Measurements from ENCODE around the gene KLC1. TPM values are rescaled to one million over a fixed set of nuclear protein-coding genes. Genes with fewer than 3 reads are reported as not detected.

The KLC1 gene
- total RNA-seq, 5 donors from 2014 or later (not counting 1 experiment from before 2014, with no cell fraction given) = 177 to 241 (median 219) TPM

DNA sequence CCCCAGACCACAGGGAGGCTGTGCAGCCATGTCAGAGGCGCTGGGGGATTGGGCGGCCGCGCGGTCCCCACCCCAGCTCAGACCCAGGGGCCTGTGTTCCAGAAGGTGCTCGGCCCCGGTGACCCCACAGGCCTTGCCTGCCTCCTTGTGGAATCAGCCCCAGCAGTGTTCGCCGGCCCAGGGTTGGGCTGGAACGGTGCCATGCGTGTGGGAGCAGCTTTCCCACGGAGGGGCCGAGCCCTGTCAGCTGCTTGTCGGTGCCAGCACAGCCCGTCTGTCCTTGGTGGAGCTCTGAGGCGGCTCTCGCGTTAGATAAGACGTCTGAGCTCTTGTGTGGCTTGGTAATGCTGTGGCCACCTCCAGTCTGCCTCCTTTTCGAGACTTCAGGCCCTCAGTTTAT lies 95.1 kb downstream of the KLC1 start:
- H3K4me1 Mint-ChIP-seq = peaks cover 7 to 17% (median 12%) of the 10 kb centered on the region in 3 donors
- CTCF ChIA-PET = no interaction called here
- ATAC-seq (replicated peaks in 1 of 4) (peak in 1 of 4 experiments; percentile 14), DNase-seq (no peak)
- WGBS (ENCODE audit: insufficient coverage) = 95% methylated on average over 19 of the region's 20 CpGs
- peaks cover 8% of the 10 kb centered on the region for H3K36me3 Mint-ChIP-seq
- POLR2A ChIA-PET = no interaction called here
- no peak overlapping the region for H3K27ac Mint-ChIP-seq
- H3K9me3 Mint-ChIP-seq = no peaks in the 10 kb centered on the region
- H3K36me3 ChIP-seq (ENCODE audit: control insufficient read depth in 2 of 2, extremely low read depth in 1 of 2, insufficient read depth in 1 of 2, low read length in 1 of 2) = peaks cover 5 to 12% of the 10 kb centered on the region in 2 donors
- H3K4me1 ChIP-seq (ENCODE audit: control insufficient read depth in 1 of 2, extremely low read depth in 1 of 2, insufficient read depth in 2 of 2, low read length in 2 of 2) = peaks cover 0 to 6% of the 10 kb centered on the region in 2 experiments
- H3K27ac ChIP-seq (ENCODE audit: low read length) = no peak overlapping the region
- no peak overlapping the region for H3K4me3 ChIP-seq (ENCODE audit: control insufficient read depth in 1 of 2, extremely low read depth in 1 of 2, low read length in 1 of 2)
- H3K4me3 Mint-ChIP-seq = no peak overlapping the region
- no peaks in the 10 kb centered on the region for H3K27me3 ChIP-seq (replicated peaks in 1 of 2; ENCODE audit: control insufficient read depth in 2 of 2, extremely low read depth in 1 of 2, insufficient read depth in 2 of 2, low read length in 1 of 2)
- H3K9me3 ChIP-seq = no peaks in the 10 kb centered on the region
- no peaks in the 10 kb centered on the region for H3K27me3 Mint-ChIP-seq

DNA sequence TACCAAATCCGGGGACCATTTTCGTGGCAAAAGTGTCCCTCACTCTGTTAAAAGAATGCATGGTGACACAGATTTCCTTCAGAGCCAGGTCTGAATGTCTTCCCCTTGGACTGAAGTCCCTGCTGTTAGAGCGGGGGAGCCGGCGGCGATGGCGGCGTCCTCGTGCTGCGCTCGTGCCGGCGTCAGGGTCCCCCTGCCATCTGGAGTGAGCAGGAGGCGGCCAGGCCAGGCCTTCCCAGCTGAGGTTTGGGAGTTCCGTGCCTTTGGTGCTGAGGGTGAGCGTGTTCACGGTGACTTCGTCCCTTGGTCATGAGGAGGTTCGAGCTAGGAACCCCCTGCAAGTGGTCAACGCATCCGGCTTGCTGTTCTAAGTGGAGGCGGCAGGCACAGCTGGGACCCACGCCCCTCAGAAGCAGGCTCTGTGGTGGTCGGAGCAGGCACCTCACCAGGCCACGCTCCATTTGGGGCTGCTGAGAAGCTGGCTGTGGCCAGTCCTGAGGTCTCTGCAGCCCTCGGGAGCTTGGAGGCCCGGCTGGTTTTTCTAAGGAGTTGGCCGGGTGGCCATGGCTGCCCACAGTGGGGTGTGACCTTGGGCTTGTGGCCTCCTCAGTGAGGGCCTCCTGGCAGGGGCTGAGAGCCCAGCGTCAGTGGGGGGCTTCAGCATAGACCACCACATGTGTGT lies 96.1 kb downstream of the KLC1 start:
- Mint-ChIP-seq H3K4me1 (peaks cover 0 to 7% (median 2%) of the 10 kb centered on the region in 3 donors), H3K36me3 (peaks cover 16% of the 10 kb centered on the region), H3K27me3 (no peaks in the 10 kb centered on the region), H3K27ac (no peak overlapping the region), H3K9me3 (no peaks in the 10 kb centered on the region), H3K4me3 (no peak overlapping the region)
- DNase-seq = no peak
- H3K27me3 ChIP-seq (replicated peaks in 1 of 2; ENCODE audit: control insufficient read depth in 2 of 2, extremely low read depth in 1 of 2, insufficient read depth in 2 of 2, low read length in 1 of 2) = no peaks in the 10 kb centered on the region
- no peak for ATAC-seq (replicated peaks in 1 of 4)
- ChIA-PET CTCF (no interaction called here), POLR2A (no interaction called here)
- H3K9me3 ChIP-seq = no peaks in the 10 kb centered on the region
- H3K4me1 ChIP-seq (ENCODE audit: control insufficient read depth in 1 of 2, extremely low read depth in 1 of 2, insufficient read depth in 2 of 2, low read length in 2 of 2) = no peaks in the 10 kb centered on the region
- H3K4me3 ChIP-seq (ENCODE audit: control insufficient read depth in 1 of 2, extremely low read depth in 1 of 2, low read length in 1 of 2) = no peak overlapping the region
- WGBS (ENCODE audit: insufficient coverage) = 97% methylated on average over 21 of the region's 29 CpGs
- no peak overlapping the region for H3K27ac ChIP-seq (ENCODE audit: low read length)
- H3K36me3 ChIP-seq (ENCODE audit: control insufficient read depth in 2 of 2, extremely low read depth in 1 of 2, insufficient read depth in 1 of 2, low read length in 1 of 2) = peaks cover 14 to 16% of the 10 kb centered on the region in 2 donors

DNA sequence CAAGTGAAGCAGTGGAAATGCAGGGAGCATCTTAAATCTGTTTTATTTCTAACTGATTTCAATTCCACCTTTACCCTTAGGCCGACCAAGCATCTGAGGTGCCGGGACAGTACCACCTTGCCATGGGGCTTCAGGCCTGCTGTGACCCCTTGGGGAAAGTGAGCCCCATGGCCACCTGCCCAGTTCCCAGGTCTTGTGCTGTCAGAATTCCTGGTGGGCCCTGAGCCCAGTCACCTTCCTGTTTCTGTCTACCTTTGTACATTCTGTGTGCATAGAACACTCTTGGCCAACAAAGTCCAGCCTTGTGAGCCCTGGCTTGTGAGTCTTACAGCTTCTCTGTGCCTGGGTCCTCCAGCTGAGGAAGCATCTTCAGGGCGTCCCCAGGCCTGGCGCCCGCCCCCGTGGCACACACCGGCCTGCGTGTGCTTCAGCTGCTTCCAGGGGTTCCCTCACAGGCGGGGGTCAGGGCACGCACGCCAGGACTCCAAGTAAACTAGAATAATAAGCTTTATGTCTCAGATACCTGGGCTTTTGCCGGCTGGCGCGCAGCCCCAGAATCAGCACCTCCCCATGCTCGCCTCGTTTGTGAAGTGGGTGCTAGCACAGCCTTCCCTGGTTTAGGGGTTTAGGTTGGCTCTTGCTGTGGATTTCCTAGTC lies 96.9 kb downstream of the KLC1 start:
- H3K27ac ChIP-seq (ENCODE audit: low read length) = no peak overlapping the region
- H3K27ac Mint-ChIP-seq = no peak overlapping the region
- no peaks in the 10 kb centered on the region for H3K9me3 Mint-ChIP-seq
- WGBS (ENCODE audit: insufficient coverage) = 97% methylated on average over 16 of the region's 16 CpGs
- no peaks in the 10 kb centered on the region for H3K4me1 ChIP-seq (ENCODE audit: control insufficient read depth in 1 of 2, extremely low read depth in 1 of 2, insufficient read depth in 2 of 2, low read length in 2 of 2)
- H3K4me3 Mint-ChIP-seq = no peak overlapping the region
- DNase-seq (no peak), ATAC-seq (replicated peaks in 1 of 4) (no peak)
- POLR2A ChIA-PET = no interaction called here
- CTCF ChIA-PET = no interaction called here
- no peaks in the 10 kb centered on the region for H3K27me3 Mint-ChIP-seq
- no peak overlapping the region for H3K4me3 ChIP-seq (ENCODE audit: control insufficient read depth in 1 of 2, extremely low read depth in 1 of 2, low read length in 1 of 2)
- H3K4me1 Mint-ChIP-seq = peaks cover 0 to 4% (median 0%) of the 10 kb centered on the region in 3 donors
- no peaks in the 10 kb centered on the region for H3K9me3 ChIP-seq
- peaks cover 14 to 16% of the 10 kb centered on the region in 2 donors for H3K36me3 ChIP-seq (ENCODE audit: control insufficient read depth in 2 of 2, extremely low read depth in 1 of 2, insufficient read depth in 1 of 2, low read length in 1 of 2)
- H3K36me3 Mint-ChIP-seq = peaks cover 16% of the 10 kb centered on the region
- no peaks in the 10 kb centered on the region for H3K27me3 ChIP-seq (replicated peaks in 1 of 2; ENCODE audit: control insufficient read depth in 2 of 2, extremely low read depth in 1 of 2, insufficient read depth in 2 of 2, low read length in 1 of 2)

DNA sequence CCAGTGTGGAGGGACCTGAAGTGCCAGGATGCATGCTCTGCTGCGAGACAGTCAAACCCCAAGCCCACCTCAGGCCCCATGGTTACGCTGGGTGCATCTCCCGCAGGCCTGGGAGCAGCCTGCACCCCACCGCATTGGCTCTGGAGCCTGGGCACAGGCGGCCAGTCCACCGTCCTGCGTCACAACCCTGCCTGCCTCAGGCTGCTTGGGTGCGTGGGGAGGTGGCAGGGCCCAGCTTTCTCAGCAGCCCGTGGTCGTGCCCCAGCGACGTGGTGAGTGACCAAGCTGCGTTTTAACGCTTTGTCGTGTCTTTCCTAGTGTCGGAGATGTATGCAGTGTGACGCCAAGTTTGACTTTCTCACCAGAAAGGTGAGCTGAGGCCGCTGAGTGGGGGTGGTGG lies 97.5 kb downstream of the KLC1 start:
- H3K9me3 Mint-ChIP-seq = no peaks in the 10 kb centered on the region
- Histone ChIP-seq H3K4me1 (ENCODE audit: control insufficient read depth in 1 of 2, extremely low read depth in 1 of 2, insufficient read depth in 2 of 2, low read length in 2 of 2) (no peaks in the 10 kb centered on the region), H3K9me3 (no peaks in the 10 kb centered on the region), H3K36me3 (ENCODE audit: control insufficient read depth in 2 of 2, extremely low read depth in 1 of 2, insufficient read depth in 1 of 2, low read length in 1 of 2) (peaks cover 14 to 16% of the 10 kb centered on the region in 2 donors), H3K27ac (ENCODE audit: low read length) (no peak overlapping the region), H3K4me3 (ENCODE audit: control insufficient read depth in 1 of 2, extremely low read depth in 1 of 2, low read length in 1 of 2) (no peak overlapping the region), H3K27me3 (replicated peaks in 1 of 2; ENCODE audit: control insufficient read depth in 2 of 2, extremely low read depth in 1 of 2, insufficient read depth in 2 of 2, low read length in 1 of 2) (no peaks in the 10 kb centered on the region)
- ATAC-seq (replicated peaks in 1 of 4) (no peak), DNase-seq (no peak)
- peaks cover 16% of the 10 kb centered on the region for H3K36me3 Mint-ChIP-seq
- peaks cover 0 to 4% (median 0%) of the 10 kb centered on the region in 3 donors for H3K4me1 Mint-ChIP-seq
- no peak overlapping the region for H3K27ac Mint-ChIP-seq
- ChIA-PET CTCF (no interaction called here), POLR2A (no interaction called here)
- no peaks in the 10 kb centered on the region for H3K27me3 Mint-ChIP-seq
- WGBS (ENCODE audit: insufficient coverage) = 98% methylated on average over 16 of the region's 18 CpGs
- H3K4me3 Mint-ChIP-seq = no peak overlapping the region

DNA sequence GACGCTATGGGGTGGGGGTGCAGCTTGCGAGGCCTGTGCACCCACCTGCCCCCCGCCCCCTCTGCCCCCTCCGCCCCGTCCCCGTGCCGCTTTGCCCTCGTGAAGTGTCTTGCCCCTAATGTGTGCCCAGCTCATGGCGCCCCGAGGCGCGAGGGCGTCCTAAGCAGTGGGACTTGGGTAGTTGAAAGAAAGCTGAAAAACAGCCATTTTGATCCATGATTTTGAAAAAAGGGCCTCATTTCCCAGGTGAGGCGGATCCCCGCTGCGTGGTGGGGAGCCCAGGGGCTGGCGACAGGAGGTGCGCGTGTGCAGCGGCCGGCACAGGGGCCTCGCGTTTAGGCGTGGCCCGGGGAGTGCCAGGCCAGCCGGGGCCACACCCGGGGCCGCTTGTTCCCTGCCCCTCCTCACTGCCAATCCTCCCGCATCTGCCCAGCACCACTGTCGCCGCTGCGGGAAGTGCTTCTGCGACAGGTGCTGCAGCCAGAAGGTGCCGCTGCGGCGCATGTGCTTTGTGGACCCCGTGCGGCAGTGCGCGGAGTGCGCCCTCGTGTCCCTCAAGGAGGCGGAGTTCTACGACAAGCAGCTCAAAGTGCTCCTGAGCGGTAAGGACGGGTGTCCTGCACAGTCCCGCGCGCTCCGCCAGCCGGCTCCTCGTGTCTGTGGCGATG lies 98.4 kb downstream of the KLC1 start:
- H3K4me3 Mint-ChIP-seq = no peak overlapping the region

DNA sequence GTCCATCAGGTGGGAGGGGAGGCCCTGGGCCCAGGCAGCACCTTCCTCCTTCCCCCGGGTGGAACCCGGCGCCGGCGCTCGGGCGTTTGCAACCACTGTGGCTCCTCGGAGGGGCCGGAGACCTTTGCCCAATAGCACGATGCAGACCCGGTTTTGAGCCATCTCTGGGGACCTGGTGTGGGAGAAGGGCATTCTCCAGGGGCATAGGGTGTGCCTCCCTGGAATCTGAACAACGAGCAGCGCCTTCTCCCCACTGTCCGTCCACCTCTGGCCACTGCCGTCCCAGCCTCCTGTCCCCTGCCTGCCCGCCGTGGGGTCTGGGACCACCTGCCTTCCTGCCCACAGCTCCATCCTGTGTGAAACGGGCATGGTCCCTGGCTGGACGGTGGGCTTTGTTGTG lies 99.1 kb downstream of the KLC1 start:
- Histone ChIP-seq H3K27me3 (replicated peaks in 1 of 2; ENCODE audit: control insufficient read depth in 2 of 2, extremely low read depth in 1 of 2, insufficient read depth in 2 of 2, low read length in 1 of 2) (no peaks in the 10 kb centered on the region), H3K9me3 (no peaks in the 10 kb centered on the region), H3K4me1 (ENCODE audit: control insufficient read depth in 1 of 2, extremely low read depth in 1 of 2, insufficient read depth in 2 of 2, low read length in 2 of 2) (no peaks in the 10 kb centered on the region), H3K27ac (ENCODE audit: low read length) (no peak overlapping the region), H3K4me3 (ENCODE audit: control insufficient read depth in 1 of 2, extremely low read depth in 1 of 2, low read length in 1 of 2) (no peak overlapping the region), H3K36me3 (ENCODE audit: control insufficient read depth in 2 of 2, extremely low read depth in 1 of 2, insufficient read depth in 1 of 2, low read length in 1 of 2) (peaks cover 14 to 17% of the 10 kb centered on the region in 2 donors)
- ChIA-PET CTCF (no interaction called here), POLR2A (no interaction called here)
- Mint-ChIP-seq H3K4me3 (no peak overlapping the region), H3K36me3 (peaks cover 18% of the 10 kb centered on the region), H3K27me3 (no peaks in the 10 kb centered on the region), H3K4me1 (no peaks in the 10 kb centered on the region), H3K27ac (no peak overlapping the region), H3K9me3 (no peaks in the 10 kb centered on the region)
- no peak for ATAC-seq (replicated peaks in 1 of 4)
- WGBS (ENCODE audit: insufficient coverage) = 92% methylated on average over 16 of the region's 19 CpGs
- DNase-seq = no peak

More for the DNA sequence above, 98.4 kb downstream of the KLC1 start:
- peaks cover 14 to 16% of the 10 kb centered on the region in 2 donors for H3K36me3 ChIP-seq (ENCODE audit: control insufficient read depth in 2 of 2, extremely low read depth in 1 of 2, insufficient read depth in 1 of 2, low read length in 1 of 2)
- no peak overlapping the region for H3K27ac Mint-ChIP-seq
- H3K27me3 Mint-ChIP-seq = no peaks in the 10 kb centered on the region
- H3K9me3 Mint-ChIP-seq = no peaks in the 10 kb centered on the region
- DNase-seq (no peak), ATAC-seq (replicated peaks in 1 of 4) (no peak)
- ChIA-PET CTCF (no interaction called here), POLR2A (no interaction called here)
- no peak overlapping the region for H3K4me3 ChIP-seq (ENCODE audit: control insufficient read depth in 1 of 2, extremely low read depth in 1 of 2, low read length in 1 of 2)
- peaks cover 16% of the 10 kb centered on the region for H3K36me3 Mint-ChIP-seq
- no peaks in the 10 kb centered on the region for H3K27me3 ChIP-seq (replicated peaks in 1 of 2; ENCODE audit: control insufficient read depth in 2 of 2, extremely low read depth in 1 of 2, insufficient read depth in 2 of 2, low read length in 1 of 2)
- H3K27ac ChIP-seq (ENCODE audit: low read length) = no peak overlapping the region
- H3K4me1 ChIP-seq (ENCODE audit: control insufficient read depth in 1 of 2, extremely low read depth in 1 of 2, insufficient read depth in 2 of 2, low read length in 2 of 2) = no peaks in the 10 kb centered on the region
- no peaks in the 10 kb centered on the region for H3K9me3 ChIP-seq
- 94% methylated on average over 51 of the region's 53 CpGs for WGBS (ENCODE audit: insufficient coverage)
- no peaks in the 10 kb centered on the region for H3K4me1 Mint-ChIP-seq

Measured in T-cell (primary cell).